OCI-LY1 (cell line): ENCODE results near the gene PDE4D.

ENCODE experiments used
- H2AFZ ChIP-seq: fragments of 200-600 bp; sonication (generic), shearing (Covaris generic); 2 replicates; pipeline ENCODE4 v1.6.0; 2014; ENCODE audit warnings: antibody characterized with exemption, mild to moderate bottlenecking, low read length
- H3F3A ChIP-seq: fragments of 200-600 bp; sonication (generic), shearing (Covaris generic); 2 replicates; pipeline ENCODE4 v1.6.0; 2014; ENCODE audit warnings: mild to moderate bottlenecking, antibody characterized with exemption, low read length, moderate library complexity; ENCODE audit not compliant: insufficient read depth
- H3K27ac ChIP-seq: fragments of 200-600 bp; sonication (generic); 2 replicates; pipeline ENCODE4 v1.5.1; 2014; ENCODE audit warnings: low read length, mixed run types, mild to moderate bottlenecking, low read depth; ENCODE audit not compliant: poor library complexity, severe bottlenecking
- H3K27me3 ChIP-seq: fragments of 200-600 bp; sonication (generic); 2 replicates; pipeline ENCODE4 v1.6.0; 2014; ENCODE audit warnings: antibody characterized with exemption, mild to moderate bottlenecking, low read length, moderate library complexity; ENCODE audit not compliant: insufficient read depth
- H3K36me3 ChIP-seq: fragments of 200-600 bp; sonication (generic); 2 replicates; pipeline ENCODE4 v1.6.1; 2014; ENCODE audit warnings: mild to moderate bottlenecking, antibody characterized with exemption, low read length, moderate library complexity, mixed read lengths; ENCODE audit not compliant: insufficient read depth
- H3K4me1 ChIP-seq: fragments of 200-600 bp; sonication (generic); 2 replicates; pipeline ENCODE4 v1.5.1; 2014; ENCODE audit warnings: mild to moderate bottlenecking, low read length, moderate library complexity; ENCODE audit not compliant: insufficient read depth, severe bottlenecking
- H3K4me2 ChIP-seq: fragments of 200-600 bp; sonication (generic), shearing (Covaris generic); 2 replicates; pipeline ENCODE4 v1.6.1; 2014; ENCODE audit warnings: low read length
- H3K4me3 ChIP-seq: fragments of 200-600 bp; sonication (generic); 2 replicates; pipeline ENCODE4 v1.5.1; 2014; ENCODE audit warnings: low read length, low read depth, mild to moderate bottlenecking, mixed read lengths; ENCODE audit not compliant: poor library complexity, severe bottlenecking
- H3K79me2 ChIP-seq: fragments of 200-600 bp; shearing (Covaris generic); 2 replicates; pipeline ENCODE4 v1.6.1; 2016; ENCODE audit warnings: mixed run types, low read length, mixed read lengths; ENCODE audit not compliant: insufficient read depth
- H3K9ac ChIP-seq: fragments of 200-600 bp; sonication (generic), shearing (Covaris generic); 2 replicates; pipeline ENCODE4 v1.6.1; 2014; ENCODE audit warnings: mild to moderate bottlenecking, low read length, mixed read lengths
- H3K9me2 ChIP-seq: fragments of 200-600 bp; sonication (generic), shearing (Covaris generic); 2 replicates; pipeline ENCODE4 v1.6.1; 2014; ENCODE audit warnings: low read depth, mild to moderate bottlenecking, low read length, mixed read lengths
- H3K9me3 ChIP-seq: fragments of 200-600 bp; shearing (Covaris generic); 2 replicates; pipeline ENCODE4 v1.6.1; 2014; ENCODE audit warnings: low read length, mixed read lengths
- H4K20me1 ChIP-seq: fragments of 200-600 bp; sonication (generic), shearing (Covaris generic); 2 replicates; pipeline ENCODE4 v1.6.0; 2016; ENCODE audit warnings: mild to moderate bottlenecking, low read length; ENCODE audit not compliant: insufficient read depth
- CTCF ChIP-seq: fragments of 200-600 bp; sonication (generic), shearing (Covaris generic); IDR thresholded peaks from 2 replicates; pipeline ENCODE4 v1.5.1; 2017; ENCODE audit warnings: mild to moderate bottlenecking, antibody characterized with exemption, low read length, moderate library complexity, mixed read lengths
- EZH2 ChIP-seq: fragments of 200-600 bp; sonication (generic), shearing (Covaris generic); IDR thresholded peaks from 2 replicates; pipeline ENCODE4 v1.8.0; 2017; ENCODE audit warnings: borderline replicate concordance, mixed run types, mild to moderate bottlenecking, antibody characterized with exemption, low read length, moderate library complexity, mixed read lengths

Gene PDE4D

DNA sequence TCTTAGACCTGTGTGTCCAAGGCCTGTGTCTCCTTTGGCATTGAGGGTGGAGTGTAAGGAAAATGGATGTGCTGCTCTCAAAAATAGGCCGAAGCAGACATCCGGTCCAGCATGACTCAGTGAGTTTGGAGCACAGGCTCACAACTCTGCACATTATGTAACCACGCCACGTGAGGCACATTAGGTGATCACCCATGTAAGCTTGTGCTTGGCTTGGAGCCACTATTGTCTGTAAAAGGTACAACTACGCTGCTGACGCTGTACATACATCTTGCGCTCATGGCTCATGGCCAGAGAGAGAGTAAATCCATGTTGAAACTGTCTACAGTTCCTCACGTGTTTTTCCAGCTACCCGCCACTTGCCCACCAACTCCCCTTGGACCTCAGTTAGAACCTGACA, 177.5 kb downstream of the PDE4D start:
- Histone ChIP-seq H3K9me2 (no peaks in the 10 kb centered on the region), H2AFZ (no peak overlapping the region), H3K9me3 (0 out of 2 replicates have a peak, but pooled peaks cover 5% of the 10 kb centered on the region), H3F3A (no peaks in the 10 kb centered on the region), H4K20me1 (no peaks in the 10 kb centered on the region), H3K4me1 (no peaks in the 10 kb centered on the region), H3K36me3 (no peaks in the 10 kb centered on the region), H3K27me3 (no peaks in the 10 kb centered on the region), H3K4me2 (no peak overlapping the region), H3K79me2 (no peaks in the 10 kb centered on the region), H3K27ac (no peak overlapping the region), H3K4me3 (no peak overlapping the region), H3K9ac (no peak overlapping the region)
- TF ChIP-seq CTCF (no peak), EZH2 (no peak)

DNA sequence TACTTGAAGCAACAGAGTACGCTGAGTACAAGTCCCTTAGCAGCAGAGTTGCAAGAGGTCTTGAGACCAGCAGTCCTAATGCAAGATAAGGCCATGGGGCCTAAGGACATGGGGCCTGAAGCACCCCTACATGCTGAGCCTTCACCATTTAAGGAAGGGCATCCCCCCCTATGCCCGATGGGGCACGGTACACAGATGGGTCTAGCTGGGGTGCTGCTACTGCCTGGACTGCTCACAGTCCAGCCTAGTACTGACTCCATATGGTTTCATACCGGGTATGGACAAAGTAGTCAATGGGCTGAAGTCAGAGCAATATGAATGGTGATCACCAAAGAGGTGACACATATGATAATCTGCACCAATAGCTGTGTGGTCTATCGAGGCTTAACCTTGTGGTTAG, 178.3 kb downstream of the PDE4D start:
- Histone ChIP-seq H3K4me1 (no peaks in the 10 kb centered on the region), H3K9me2 (no peaks in the 10 kb centered on the region), H3K9me3 (0 out of 2 replicates have a peak, but pooled peaks cover 5% of the 10 kb centered on the region), H3K4me2 (no peak overlapping the region), H3K4me3 (no peak overlapping the region), H3K27ac (no peak overlapping the region), H4K20me1 (no peaks in the 10 kb centered on the region), H3K27me3 (no peaks in the 10 kb centered on the region), H2AFZ (no peak overlapping the region), H3K79me2 (no peaks in the 10 kb centered on the region), H3K36me3 (no peaks in the 10 kb centered on the region), H3F3A (no peaks in the 10 kb centered on the region), H3K9ac (no peak overlapping the region)
- TF ChIP-seq EZH2 (no peak), CTCF (no peak)

DNA sequence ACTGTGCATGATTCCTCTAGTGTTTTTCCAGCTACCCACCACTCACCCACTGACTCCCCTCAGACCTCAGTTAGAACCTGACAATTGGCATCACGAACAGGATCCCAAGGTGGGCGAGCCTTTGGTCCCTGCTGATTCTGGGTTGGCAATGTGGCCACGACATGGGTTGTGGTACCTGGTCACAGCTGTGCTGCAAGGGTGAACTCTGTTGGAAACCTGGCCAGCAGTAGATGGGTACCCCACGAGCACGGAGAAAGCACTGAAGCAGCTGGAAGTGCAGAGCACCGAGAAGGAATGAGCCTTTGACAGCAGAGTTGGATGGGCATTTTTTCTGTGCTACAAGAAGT, 180.1 kb downstream of the PDE4D start:
- no peaks in the 10 kb centered on the region for H3F3A ChIP-seq
- H3K9ac ChIP-seq: no peak overlapping the region
- H3K27ac ChIP-seq: no peak overlapping the region
- H3K4me3 ChIP-seq: no peak overlapping the region
- no peaks in the 10 kb centered on the region for H4K20me1 ChIP-seq
- no peaks in the 10 kb centered on the region for H3K4me1 ChIP-seq
- no peak overlapping the region for H3K4me2 ChIP-seq
- TF ChIP-seq EZH2 (no peak), CTCF (no peak)
- no peaks in the 10 kb centered on the region for H3K27me3 ChIP-seq
- H3K79me2 ChIP-seq: no peaks in the 10 kb centered on the region
- H3K36me3 ChIP-seq: no peaks in the 10 kb centered on the region
- no peak overlapping the region for H2AFZ ChIP-seq
- H3K9me3 ChIP-seq: 0 out of 2 replicates have a peak, but pooled peaks cover 5% of the 10 kb centered on the region
- H3K9me2 ChIP-seq: no peaks in the 10 kb centered on the region
